Measurements from ENCODE around the gene AFAP1. TPM values are rescaled to one million over a fixed set of nuclear protein-coding genes. Genes with fewer than 3 reads are reported as not detected.

AFAP1 gene
- total RNA-seq, 1 experiment from 2014 or later = 42.1 TPM

DNA sequence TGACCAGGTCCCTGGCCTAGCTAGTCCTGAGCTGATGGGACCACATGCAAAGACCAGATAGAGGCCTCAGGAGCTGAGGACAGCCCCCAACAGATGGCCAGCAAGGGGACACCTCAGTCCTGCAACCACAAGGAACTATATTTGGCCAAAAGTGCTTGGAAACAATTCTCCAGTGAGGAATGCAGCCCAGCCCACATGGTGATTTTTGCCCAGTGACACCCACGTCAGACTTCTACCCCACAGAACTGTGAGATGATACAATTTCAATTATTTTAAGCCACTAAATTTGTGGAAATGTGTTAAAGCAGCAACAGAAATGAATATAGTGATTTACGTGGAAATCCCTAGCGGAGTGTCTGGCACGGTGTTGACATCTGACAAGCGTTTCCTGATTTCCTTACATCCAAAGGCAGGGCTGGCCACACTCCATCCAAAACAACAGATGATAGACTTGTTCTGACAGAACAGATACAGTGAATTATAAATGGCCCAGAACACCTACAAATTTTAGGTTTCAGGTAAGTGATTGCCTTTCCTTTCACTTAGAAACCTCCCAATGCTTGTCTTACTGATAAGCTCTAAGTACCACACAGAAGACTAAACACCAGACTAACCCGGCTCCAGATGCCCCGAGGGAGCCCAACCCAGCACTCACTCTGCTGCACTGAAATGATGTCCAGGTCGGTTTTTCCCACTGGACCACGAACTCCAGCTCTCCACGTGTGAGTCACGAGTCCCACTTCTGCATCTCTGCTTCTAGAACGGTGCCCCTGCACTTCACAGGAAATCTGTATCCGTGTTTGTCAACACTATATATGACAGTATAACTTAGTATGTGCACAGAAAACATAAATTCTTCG is 5.8 kb downstream of the AFAP1 start:
- Histone ChIP-seq H4K20me1 (ENCODE audit: low read length) (peaks cover 36% of the 10 kb centered on the region), H3K4me3 (ENCODE audit: low read length) (no peak overlapping the region), H3K4me2 (ENCODE audit: low read length) (no peak overlapping the region), H3K79me2 (ENCODE audit: low read length) (peaks cover 100% of the 10 kb centered on the region), H3K36me3 (ENCODE audit: low read depth, low read length) (peaks cover 8% of the 10 kb centered on the region), H3K9me2 (replicated peaks; ENCODE audit: low read length) (no peaks in the 10 kb centered on the region), H2AFZ (ENCODE audit: low read length) (no peak overlapping the region), H3K9ac (ENCODE audit: low read length) (no peak overlapping the region), H3K9me3 (ENCODE audit: low read length) (no peaks in the 10 kb centered on the region), H3F3A (ENCODE audit: low read length, unreplicated experiment) (no peaks in the 10 kb centered on the region), H3K4me1 (ENCODE audit: insufficient read depth, low read length) (peaks cover 43% of the 10 kb centered on the region), H3K27me3 (ENCODE audit: low read length) (no peaks in the 10 kb centered on the region), H3K27ac (ENCODE audit: low read length) (no peak overlapping the region)
- no peak for DNase-seq
- ChIA-PET CTCF (no interaction called here), POLR2A (ENCODE audit: unreplicated experiment) (interaction anchor here (0.7 kb wide), 1 partner anchor 19 kb away, joined by 13 read pairs; no protein-coding TSS in a partner anchor)
- ATAC-seq = no peak
- intact Hi-C loops (cut with micrococcal nuclease) = no loop called here
- BruUV-seq (replicated peaks) = no TSS peak
- TF ChIP-seq, protein P1, sequence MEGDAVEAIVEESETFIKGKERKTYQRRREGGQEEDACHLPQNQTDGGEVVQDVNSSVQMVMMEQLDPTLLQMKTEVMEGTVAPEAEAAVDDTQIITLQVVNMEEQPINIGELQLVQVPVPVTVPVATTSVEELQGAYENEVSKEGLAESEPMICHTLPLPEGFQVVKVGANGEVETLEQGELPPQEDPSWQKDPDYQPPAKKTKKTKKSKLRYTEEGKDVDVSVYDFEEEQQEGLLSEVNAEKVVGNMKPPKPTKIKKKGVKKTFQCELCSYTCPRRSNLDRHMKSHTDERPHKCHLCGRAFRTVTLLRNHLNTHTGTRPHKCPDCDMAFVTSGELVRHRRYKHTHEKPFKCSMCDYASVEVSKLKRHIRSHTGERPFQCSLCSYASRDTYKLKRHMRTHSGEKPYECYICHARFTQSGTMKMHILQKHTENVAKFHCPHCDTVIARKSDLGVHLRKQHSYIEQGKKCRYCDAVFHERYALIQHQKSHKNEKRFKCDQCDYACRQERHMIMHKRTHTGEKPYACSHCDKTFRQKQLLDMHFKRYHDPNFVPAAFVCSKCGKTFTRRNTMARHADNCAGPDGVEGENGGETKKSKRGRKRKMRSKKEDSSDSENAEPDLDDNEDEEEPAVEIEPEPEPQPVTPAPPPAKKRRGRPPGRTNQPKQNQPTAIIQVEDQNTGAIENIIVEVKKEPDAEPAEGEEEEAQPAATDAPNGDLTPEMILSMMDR (conservative IDR thresholded peaks at IDR 0.05; ENCODE audit: low read depth, low read length) = no peak
- TF ChIP-seq EZH2 (IDR thresholded peaks at IDR 0.05; ENCODE audit: low read length, unreplicated experiment) (no peak), EZH2phosphoT487 (IDR thresholded peaks at IDR 0.05; ENCODE audit: borderline replicate concordance, low read length) (no peak)

DNA sequence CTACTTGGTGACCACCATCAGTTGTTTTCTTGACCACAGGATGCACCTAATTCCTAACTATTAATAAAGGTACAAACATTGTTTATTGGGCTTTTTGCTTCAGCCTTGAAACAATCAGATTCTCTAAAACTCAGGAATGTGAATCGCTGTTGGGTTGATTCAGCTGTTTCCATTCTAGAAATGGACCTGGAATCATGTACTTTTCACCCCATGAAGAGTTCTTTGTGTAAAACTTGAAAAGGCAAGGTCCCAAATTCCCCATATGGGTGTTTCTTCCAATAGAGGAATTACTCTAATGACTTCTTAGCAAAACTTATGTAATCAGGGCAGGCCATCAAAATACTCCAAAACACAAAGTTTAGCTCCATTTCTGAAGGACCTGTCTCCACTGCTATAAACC is 7.4 kb downstream of the AFAP1 start:
- TF ChIP-seq EZH2phosphoT487 (IDR thresholded peaks at IDR 0.05; ENCODE audit: borderline replicate concordance, low read length) = no peak
- no peak for TF ChIP-seq EZH2 (IDR thresholded peaks at IDR 0.05; ENCODE audit: low read length, unreplicated experiment)
- TF ChIP-seq, protein P1 (conservative IDR thresholded peaks at IDR 0.05; ENCODE audit: low read depth, low read length) = no peak
- no peak for DNase-seq
- Histone ChIP-seq H4K20me1 (ENCODE audit: low read length) (peaks cover 25% of the 10 kb centered on the region), H3K4me2 (ENCODE audit: low read length) (no peak overlapping the region), H3K9ac (ENCODE audit: low read length) (no peak overlapping the region), H3K36me3 (ENCODE audit: low read depth, low read length) (peaks cover 8% of the 10 kb centered on the region), H3K27me3 (ENCODE audit: low read length) (no peaks in the 10 kb centered on the region), H3K4me1 (ENCODE audit: insufficient read depth, low read length) (peaks cover 43% of the 10 kb centered on the region), H3K4me3 (ENCODE audit: low read length) (no peak overlapping the region), H3K27ac (ENCODE audit: low read length) (no peak overlapping the region), H3K79me2 (ENCODE audit: low read length) (peaks cover 100% of the 10 kb centered on the region), H3F3A (ENCODE audit: low read length, unreplicated experiment) (no peaks in the 10 kb centered on the region), H3K9me2 (replicated peaks; ENCODE audit: low read length) (no peaks in the 10 kb centered on the region), H3K9me3 (ENCODE audit: low read length) (no peaks in the 10 kb centered on the region), H2AFZ (ENCODE audit: low read length) (no peak overlapping the region)
- no peak for ATAC-seq
- POLR2A ChIA-PET (ENCODE audit: unreplicated experiment) = no interaction called here
- intact Hi-C loops (cut with micrococcal nuclease) = no loop called here
- BruUV-seq (replicated peaks) = no TSS peak
- CTCF ChIA-PET = interaction anchor here (0.5 kb wide), 1 partner anchor 20 kb away, joined by 3 read pairs; no protein-coding TSS in a partner anchor
